Activated CD4-positive, alpha-beta T cell treated with anti-CD3 and anti-CD28 coated beads for 36 hours (primary cell): ENCODE measurements around the gene PCDHB13. TPM values are rescaled to one million over a fixed set of nuclear protein-coding genes. Genes with fewer than 3 reads are reported as not detected.
"Not testable (repeated sequence)": the region's sequence is repeated elsewhere in the genome, so short reads cannot be mapped to it uniquely, and the experiment has no call there.

Experiments
- ATAC-seq: fragments of 200-7000 bp; cut with Tn5 transposase; one replicate; pipeline ENCODE4 v1.10.0; 2021; ENCODE audit warnings: mild to moderate bottlenecking, moderate library complexity
- CTCF ChIA-PET: fragments of 350-600 bp; sonication (Branson Sonifier 250); formaldehyde crosslinking; loops from one replicate; lab custom pipeline; 2021; ENCODE audit warnings: antibody characterized with exemption; lab: Charles Lee
- POLR2A ChIA-PET: fragments of 350-600 bp; sonication (Branson Sonifier 250); formaldehyde crosslinking; loops from one replicate; lab custom pipeline; 2021; ENCODE audit warnings: antibody characterized with exemption, inconsistent platforms; lab: Charles Lee
- DNase-seq: peaks from one replicate; pipeline ENCODE4 v3.0.0-alpha.2; 2020
- H3K27ac Mint-ChIP-seq: one replicate; pipeline ENCODE4 v1.8.0; 2021; ENCODE audit warnings: mixed read lengths
- H3K27me3 Mint-ChIP-seq: one replicate; pipeline ENCODE4 v1.8.0; 2021; ENCODE audit warnings: mixed read lengths
- H3K36me3 Mint-ChIP-seq: one replicate; pipeline ENCODE4 v1.8.0; 2021; ENCODE audit warnings: low read depth, mixed read lengths
- H3K4me1 Mint-ChIP-seq: one replicate; pipeline ENCODE4 v1.8.0; 2021; ENCODE audit warnings: mixed read lengths
- H3K4me3 Mint-ChIP-seq: one replicate; pipeline ENCODE4 v1.8.0; 2021; ENCODE audit warnings: mild to moderate bottlenecking, moderate library complexity, mixed read lengths
- H3K9me3 Mint-ChIP-seq: one replicate; pipeline ENCODE4 v1.8.0; 2021; ENCODE audit warnings: low read depth, mixed read lengths
- intact Hi-C, 2 experiments: fragments of 100-400 bp; cut with DNase I in 1 of 2; cut with micrococcal nuclease in 1 of 2; formaldehyde crosslinking; loops; one replicate each; pipeline versions ENCODE4 v1.14.2 to v1.15.1; 2022 to 2024; cut with DNase I, micrococcal nuclease
- total RNA-seq, 2 experiments: library from RNA; stranded (reverse); gene quantifications; one replicate each; pipeline ENCODE4 v1.2.3, GENCODE V29; 2021

Gene PCDHB13
- total RNA-seq: not detected

- ATAC-seq, POLR2A ChIA-PET, H3K4me1 Mint-ChIP-seq, H3K27ac Mint-ChIP-seq, H3K4me3 Mint-ChIP-seq, H3K36me3 Mint-ChIP-seq, intact Hi-C loops: not testable (repeated sequence)
- CTCF ChIA-PET: interaction anchor here (0.6 to 1.2 kb wide), 6 partner anchors 9 to 364 kb away, joined by 3 to 7 read pairs (median 4); partner anchors contain the start of genes PCDHB14, PCDHB8 and PCDHGA10
- peaks cover 52% of the 10 kb centered on the region for H3K27me3 Mint-ChIP-seq
- peak; percentile 46 for DNase-seq
- H3K9me3 Mint-ChIP-seq: peaks cover 24% of the 10 kb centered on the region
Measured at GRCh38 chr5:141213656-141214339, at the start of gene PCDHB13. Gene PCDHB13 (plus strand): TSS chr5:141213919. CDS start chr5:141214124, 205 bp downstream.

GRCh38 chr5:141172381-141173204, 41.1 kb upstream of the PCDHB13 start, which contains the start of gene PCDHB7:
Gene PCDHB7 (plus strand): TSS chr5:141172644. CDS start chr5:141172836, 192 bp downstream.
- intact Hi-C loops: no loop called here
- H3K27me3 Mint-ChIP-seq: peaks cover 36% of the 10 kb centered on the region
- ChIA-PET CTCF (interaction anchor here (0.6 kb wide), 1 partner anchor 15 kb away, joined by 3 read pairs; no protein-coding TSS in a partner anchor), POLR2A (no interaction called here)
- peaks cover 2% of the 10 kb centered on the region for H3K36me3 Mint-ChIP-seq
- H3K4me3 Mint-ChIP-seq: no peak within 1 kb of the TSS
- DNase-seq (peak; percentile 50), ATAC-seq (no peak)
- H3K27ac Mint-ChIP-seq: no peak within 1 kb of the TSS
- peaks cover 12% of the 10 kb centered on the region for H3K9me3 Mint-ChIP-seq
- H3K4me1 Mint-ChIP-seq: no peaks in the 10 kb centered on the region

GRCh38 chr5:141174291-141175104, 39.2 kb upstream of the PCDHB13 start:
- DNase-seq, intact Hi-C loops: not testable (repeated sequence)

GRCh38 chr5:141175933-141176332, 37.8 kb upstream of the PCDHB13 start:
- Mint-ChIP-seq H3K4me3 (no peak overlapping the region), H3K36me3 (peaks cover 5% of the 10 kb centered on the region), H3K27ac (no peak overlapping the region), H3K4me1 (no peaks in the 10 kb centered on the region), H3K27me3 (peaks cover 25% of the 10 kb centered on the region), H3K9me3 (peaks cover 13% of the 10 kb centered on the region)
- intact Hi-C loops: no loop called here
- DNase-seq: no peak
- no peak for ATAC-seq
- ChIA-PET POLR2A (no interaction called here), CTCF (no interaction called here)

More at GRCh38 chr5:141174291-141175104, 39.2 kb upstream of the PCDHB13 start:
- H3K27me3 Mint-ChIP-seq: peaks cover 27% of the 10 kb centered on the region
- ATAC-seq, POLR2A ChIA-PET, CTCF ChIA-PET, H3K4me3 Mint-ChIP-seq, H3K36me3 Mint-ChIP-seq, H3K27ac Mint-ChIP-seq, H3K4me1 Mint-ChIP-seq: not testable (repeated sequence)
- peaks cover 12% of the 10 kb centered on the region for H3K9me3 Mint-ChIP-seq

GRCh38 chr5:141177577-141178191, 36.0 kb upstream of the PCDHB13 start, which contains the start of gene PCDHB8:
Gene PCDHB8 (plus strand): TSS chr5:141177790. CDS start chr5:141178035, 245 bp downstream.
- peaks cover 32% of the 10 kb centered on the region for H3K27me3 Mint-ChIP-seq
- intact Hi-C loops, POLR2A ChIA-PET, H3K4me1 Mint-ChIP-seq, H3K4me3 Mint-ChIP-seq, DNase-seq, ATAC-seq, H3K27ac Mint-ChIP-seq: not testable (repeated sequence)
- CTCF ChIA-PET: interaction anchor here (0.9 to 1.4 kb wide), 4 partner anchors 15 to 219 kb away, joined by 3 to 6 read pairs (median 4); partner anchors contain the start of genes PCDHB10 and PCDHB13
- H3K9me3 Mint-ChIP-seq: peaks cover 18% of the 10 kb centered on the region
- H3K36me3 Mint-ChIP-seq: peaks cover 11% of the 10 kb centered on the region

- Mint-ChIP-seq H3K9me3 (peaks cover 18% of the 10 kb centered on the region), H3K36me3 (peaks cover 16% of the 10 kb centered on the region), H3K27me3 (peaks cover 31% of the 10 kb centered on the region)
- CTCF ChIA-PET, DNase-seq, H3K4me1 Mint-ChIP-seq, H3K27ac Mint-ChIP-seq, ATAC-seq, intact Hi-C loops, H3K4me3 Mint-ChIP-seq, POLR2A ChIA-PET: not testable (repeated sequence)
Measured at GRCh38 chr5:141179371-141179770, 34.3 kb upstream of the PCDHB13 start.

GRCh38 chr5:141179876-141180275, 33.8 kb upstream of the PCDHB13 start:
- intact Hi-C loops, H3K27ac Mint-ChIP-seq, H3K4me1 Mint-ChIP-seq, POLR2A ChIA-PET, ATAC-seq, H3K4me3 Mint-ChIP-seq, CTCF ChIA-PET, DNase-seq: not testable (repeated sequence)
- H3K9me3 Mint-ChIP-seq: peaks cover 21% of the 10 kb centered on the region
- H3K27me3 Mint-ChIP-seq: peaks cover 35% of the 10 kb centered on the region
- peaks cover 18% of the 10 kb centered on the region for H3K36me3 Mint-ChIP-seq

- intact Hi-C loops: no loop called here
- POLR2A ChIA-PET: no interaction called here
Measured at GRCh38 chr5:141180313-141180712, 33.4 kb upstream of the PCDHB13 start.

GRCh38 chr5:141182248-141182647, 31.5 kb upstream of the PCDHB13 start, which contains the start of gene PCDHB16:
Gene PCDHB16 (plus strand): TSS chr5:141182387. CDS start chr5:141182560, 173 bp downstream.
- intact Hi-C loops: no loop called here
- ChIA-PET CTCF (interaction anchor here (0.7 to 1.0 kb wide), 2 partner anchors 142 to 239 kb away, joined by 3 read pairs; no protein-coding TSS in a partner anchor), POLR2A (no interaction called here)
- ATAC-seq (no peak), DNase-seq (peak; percentile 30)
- Mint-ChIP-seq H3K27me3 (peaks cover 44% of the 10 kb centered on the region), H3K9me3 (peaks cover 25% of the 10 kb centered on the region), H3K27ac (no peak within 1 kb of the TSS), H3K36me3 (peaks cover 18% of the 10 kb centered on the region), H3K4me1 (peaks cover 4% of the 10 kb centered on the region), H3K4me3 (no peak within 1 kb of the TSS)

More at GRCh38 chr5:141180313-141180712, 33.4 kb upstream of the PCDHB13 start:
- H3K9me3 Mint-ChIP-seq: peaks cover 19% of the 10 kb centered on the region
- H3K36me3 Mint-ChIP-seq: peaks cover 18% of the 10 kb centered on the region
- no peaks in the 10 kb centered on the region for H3K4me1 Mint-ChIP-seq
- DNase-seq (no peak), ATAC-seq (no peak)
- H3K27ac Mint-ChIP-seq: no peak overlapping the region
- H3K4me3 Mint-ChIP-seq: no peak overlapping the region
- CTCF ChIA-PET: interaction anchor here (0.5 kb wide), 1 partner anchor 21 kb away, joined by 6 read pairs; no protein-coding TSS in a partner anchor
- H3K27me3 Mint-ChIP-seq: peaks cover 36% of the 10 kb centered on the region

- Mint-ChIP-seq H3K36me3 (peaks cover 22% of the 10 kb centered on the region), H3K9me3 (peaks cover 30% of the 10 kb centered on the region), H3K27me3 (peaks cover 53% of the 10 kb centered on the region)
- POLR2A ChIA-PET, H3K4me3 Mint-ChIP-seq, intact Hi-C loops, H3K27ac Mint-ChIP-seq, ATAC-seq, H3K4me1 Mint-ChIP-seq, DNase-seq: not testable (repeated sequence)
- CTCF ChIA-PET: interaction anchor here (0.6 kb wide), 1 partner anchor 160 kb away, joined by 3 read pairs; the partner anchor contains the start of gene PCDHGA3
Measured at GRCh38 chr5:141184117-141184855, 29.4 kb upstream of the PCDHB13 start.
